Measurements from ENCODE around the gene GFI1. TPM values are rescaled to one million over a fixed set of nuclear protein-coding genes. Genes with fewer than 3 reads are reported as not detected.

The GFI1 gene
- total RNA-seq, 1 experiment from 2014 or later: 0.93 TPM

GRCh38 chr1:92488416-92488815 is 1.7 kb upstream of the GFI1 start:
- no peak overlapping the region for H3K27ac Mint-ChIP-seq (ENCODE audit: unreplicated experiment)
- H3K9me3 ChIP-seq: no peaks in the 10 kb centered on the region
- no peaks in the 10 kb centered on the region for H3K36me3 Mint-ChIP-seq (ENCODE audit: insufficient read depth, unreplicated experiment)
- intact Hi-C loops (cut with micrococcal nuclease; ENCODE audit: unreplicated experiment): loop anchor here (10.0 kb wide), 2 partner anchors 124 to 174 kb away; no protein-coding TSS in a partner anchor
- CTCF ChIA-PET: no interaction called here
- POLR2A ChIA-PET: no interaction called here
- no peaks in the 10 kb centered on the region; the same call in 1 of the 2 replicates for H3K27me3 ChIP-seq (replicated peaks; ENCODE audit: control insufficient read depth, insufficient read depth, low read length)
- no peak overlapping the region for H3K4me3 Mint-ChIP-seq (ENCODE audit: unreplicated experiment)
- H3K4me1 Mint-ChIP-seq (ENCODE audit: low read depth, unreplicated experiment): no peaks in the 10 kb centered on the region
- no peaks in the 10 kb centered on the region for H3K36me3 ChIP-seq (ENCODE audit: control insufficient read depth, insufficient read depth, low read length)
- H3K4me3 ChIP-seq (ENCODE audit: low read depth, low read length): no peak overlapping the region
- no peaks in the 10 kb centered on the region for H3K4me1 ChIP-seq
- H3K9me3 Mint-ChIP-seq (ENCODE audit: unreplicated experiment): no peaks in the 10 kb centered on the region
- BruUV-seq (replicated peaks): no TSS peak
- H3K27me3 Mint-ChIP-seq (ENCODE audit: insufficient read depth, unreplicated experiment): no peaks in the 10 kb centered on the region
- TF ChIP-seq CTCF (IDR thresholded peaks at IDR 0.05; ENCODE audit: insufficient read depth in 1 of 2, low read depth in 1 of 2, low read length in 1 of 2, severe bottlenecking in 1 of 2, unreplicated experiment in 1 of 2): no peak
- no peak for DNase-seq

- Mint-ChIP-seq H3K36me3 (ENCODE audit: insufficient read depth, unreplicated experiment) (no peaks in the 10 kb centered on the region), H3K27me3 (ENCODE audit: insufficient read depth, unreplicated experiment) (no peaks in the 10 kb centered on the region), H3K4me3 (ENCODE audit: unreplicated experiment) (peak overlapping the region; percentile 91), H3K9me3 (ENCODE audit: unreplicated experiment) (no peaks in the 10 kb centered on the region), H3K4me1 (ENCODE audit: low read depth, unreplicated experiment) (no peaks in the 10 kb centered on the region), H3K27ac (ENCODE audit: unreplicated experiment) (no peak overlapping the region)
- Histone ChIP-seq H3K27me3 (replicated peaks; ENCODE audit: control insufficient read depth, insufficient read depth, low read length) (no peaks in the 10 kb centered on the region; the same call in 1 of the 2 replicates), H3K4me3 (ENCODE audit: low read depth, low read length) (peak overlapping the region; percentile 50), H3K4me1 (no peaks in the 10 kb centered on the region), H3K9me3 (no peaks in the 10 kb centered on the region), H3K36me3 (ENCODE audit: control insufficient read depth, insufficient read depth, low read length) (no peaks in the 10 kb centered on the region)
- POLR2A ChIA-PET: no interaction called here
- CTCF ChIA-PET: interaction anchor here (0.6 kb wide), 1 partner anchor 46 kb away, joined by 3 read pairs; no protein-coding TSS in a partner anchor
- no peak for DNase-seq
- TF ChIP-seq CTCF (IDR thresholded peaks at IDR 0.05; ENCODE audit: insufficient read depth in 1 of 2, low read depth in 1 of 2, low read length in 1 of 2, severe bottlenecking in 1 of 2, unreplicated experiment in 1 of 2): no peak
- intact Hi-C loops (cut with micrococcal nuclease; ENCODE audit: unreplicated experiment): loop anchor here (10.0 kb wide), 2 partner anchors 122 to 172 kb away; no protein-coding TSS in a partner anchor
- BruUV-seq (replicated peaks): no TSS peak
These were observed 417 bp upstream of the GFI1 start for GRCh38 chr1:92487078-92487605.

GRCh38 chr1:92485381-92486250 is 1.1 kb downstream of the GFI1 start:
- peak in 1 of 2 experiments; percentile 45 for TF ChIP-seq CTCF (IDR thresholded peaks at IDR 0.05; ENCODE audit: insufficient read depth in 1 of 2, low read depth in 1 of 2, low read length in 1 of 2, severe bottlenecking in 1 of 2, unreplicated experiment in 1 of 2)
- no peaks in the 10 kb centered on the region for H3K36me3 Mint-ChIP-seq (ENCODE audit: insufficient read depth, unreplicated experiment)
- ChIA-PET CTCF (interaction anchor here (0.5 to 0.9 kb wide), 2 partner anchors 82 to 175 kb away, joined by 3 to 7 read pairs; no protein-coding TSS in a partner anchor), POLR2A (interaction anchor here (0.8 kb wide), 1 partner anchor 251 kb away, joined by 3 read pairs; no protein-coding TSS in a partner anchor)
- no peaks in the 10 kb centered on the region for H3K4me1 Mint-ChIP-seq (ENCODE audit: low read depth, unreplicated experiment)
- H3K27ac Mint-ChIP-seq (ENCODE audit: unreplicated experiment): no peak overlapping the region
- peak; percentile 68 to 79 for DNase-seq
- no peaks in the 10 kb centered on the region for H3K4me1 ChIP-seq
- H3K27me3 ChIP-seq (replicated peaks; ENCODE audit: control insufficient read depth, insufficient read depth, low read length): no peaks in the 10 kb centered on the region; the same call in 1 of the 2 replicates
- no peaks in the 10 kb centered on the region for H3K9me3 ChIP-seq
- H3K36me3 ChIP-seq (ENCODE audit: control insufficient read depth, insufficient read depth, low read length): no peaks in the 10 kb centered on the region; the same call in 1 of the 2 replicates
- intact Hi-C loops (cut with micrococcal nuclease; ENCODE audit: unreplicated experiment): loop anchor here (10.0 kb wide), 2 partner anchors 121 to 171 kb away; no protein-coding TSS in a partner anchor
- H3K4me3 ChIP-seq (ENCODE audit: low read depth, low read length): peak overlapping the region; percentile 50
- H3K27me3 Mint-ChIP-seq (ENCODE audit: insufficient read depth, unreplicated experiment): no peaks in the 10 kb centered on the region
- BruUV-seq (replicated peaks): no TSS peak
- no peaks in the 10 kb centered on the region for H3K9me3 Mint-ChIP-seq (ENCODE audit: unreplicated experiment)
- peak overlapping the region; percentile 91 for H3K4me3 Mint-ChIP-seq (ENCODE audit: unreplicated experiment)
